Coronary artery (tissue), 2 donors: ENCODE data around the gene PMEL.
"Not testable (repeated sequence)": the region's sequence is repeated elsewhere in the genome, so short reads cannot be mapped to it uniquely, and the experiment has no call there.

Experiments used
- DNase-seq: peaks from one replicate; pipeline ENCODE4 v3.0.0-alpha.2; 2017; ENCODE audit warnings: low spot score
- H3K27ac ChIP-seq, 2 donors: fragments of 200-600 bp; sonication (generic); one replicate each; pipeline ENCODE4 v1.5.1; 2016 to 2019
- H3K4me3 ChIP-seq: fragments of 200-600 bp; sonication (generic); 2 replicates; pipeline ENCODE4 v1.5.1; 2016; ENCODE audit warnings: mild to moderate bottlenecking, moderate library complexity
- TF ChIP-seq, protein P1 (sequence below): fragments of 200-600 bp; sonication (generic); IDR thresholded peaks from one replicate; pipeline ENCODE4 v1.5.1; 2019; ENCODE audit warnings: antibody characterized with exemption

PMEL gene

DNA sequence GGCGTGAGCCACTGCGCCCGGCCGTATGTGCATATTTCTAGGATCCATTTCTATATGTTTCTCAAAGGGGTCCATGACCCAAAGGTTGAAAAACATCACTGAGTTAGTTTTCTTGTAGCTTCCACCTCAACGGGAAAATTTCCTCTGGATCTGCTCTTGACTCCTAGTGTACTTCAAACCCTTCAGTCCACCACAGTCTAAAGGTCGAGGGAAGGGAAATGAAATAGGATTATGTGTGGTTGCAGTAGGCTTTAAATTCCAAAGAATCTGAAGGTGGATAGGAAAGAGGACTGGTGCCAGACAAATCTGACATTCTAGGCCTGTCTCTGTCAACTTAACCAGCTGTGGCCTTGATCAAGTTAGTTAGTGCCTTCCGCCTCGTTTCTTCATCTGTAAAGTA, 29.5 kb upstream of the PMEL start:
- TF ChIP-seq, protein P1, sequence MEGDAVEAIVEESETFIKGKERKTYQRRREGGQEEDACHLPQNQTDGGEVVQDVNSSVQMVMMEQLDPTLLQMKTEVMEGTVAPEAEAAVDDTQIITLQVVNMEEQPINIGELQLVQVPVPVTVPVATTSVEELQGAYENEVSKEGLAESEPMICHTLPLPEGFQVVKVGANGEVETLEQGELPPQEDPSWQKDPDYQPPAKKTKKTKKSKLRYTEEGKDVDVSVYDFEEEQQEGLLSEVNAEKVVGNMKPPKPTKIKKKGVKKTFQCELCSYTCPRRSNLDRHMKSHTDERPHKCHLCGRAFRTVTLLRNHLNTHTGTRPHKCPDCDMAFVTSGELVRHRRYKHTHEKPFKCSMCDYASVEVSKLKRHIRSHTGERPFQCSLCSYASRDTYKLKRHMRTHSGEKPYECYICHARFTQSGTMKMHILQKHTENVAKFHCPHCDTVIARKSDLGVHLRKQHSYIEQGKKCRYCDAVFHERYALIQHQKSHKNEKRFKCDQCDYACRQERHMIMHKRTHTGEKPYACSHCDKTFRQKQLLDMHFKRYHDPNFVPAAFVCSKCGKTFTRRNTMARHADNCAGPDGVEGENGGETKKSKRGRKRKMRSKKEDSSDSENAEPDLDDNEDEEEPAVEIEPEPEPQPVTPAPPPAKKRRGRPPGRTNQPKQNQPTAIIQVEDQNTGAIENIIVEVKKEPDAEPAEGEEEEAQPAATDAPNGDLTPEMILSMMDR = no peak
- H3K4me3 ChIP-seq = no peak overlapping the region
- H3K27ac ChIP-seq = no peak overlapping the region
- DNase-seq = no peak

DNA sequence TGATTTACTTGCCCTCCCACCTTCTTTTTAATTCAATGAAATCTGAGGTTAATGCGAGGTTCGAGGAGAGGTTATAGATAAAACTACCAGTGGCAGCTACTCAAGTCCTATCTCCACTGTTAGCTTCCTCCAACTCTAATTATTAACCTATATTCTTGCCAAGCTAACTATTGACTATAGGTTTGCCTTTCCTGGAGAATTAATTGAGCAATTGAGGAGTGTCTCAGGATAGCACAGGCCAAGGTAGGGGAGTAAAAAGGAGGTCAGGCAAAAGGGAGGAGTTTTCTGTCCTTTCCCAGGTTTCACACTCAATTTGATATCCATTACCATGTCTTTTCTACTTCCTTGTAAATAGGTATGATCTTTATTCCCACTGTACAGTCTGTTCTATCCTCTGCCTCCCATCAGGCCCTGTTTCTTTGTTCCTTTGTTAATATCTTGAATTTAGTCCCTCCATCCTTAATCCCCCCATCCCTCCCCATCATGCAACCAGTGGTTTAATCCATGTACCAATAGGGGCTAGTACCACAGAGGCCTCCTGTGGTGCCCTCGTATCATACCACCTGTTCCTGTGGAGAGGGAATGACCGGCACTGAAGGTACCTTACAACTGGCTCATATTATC, 27.5 kb upstream of the PMEL start:
- H3K27ac ChIP-seq = no peak overlapping the region
- TF ChIP-seq, protein P1 = no peak
- no peak overlapping the region for H3K4me3 ChIP-seq
- no peak for DNase-seq

DNA sequence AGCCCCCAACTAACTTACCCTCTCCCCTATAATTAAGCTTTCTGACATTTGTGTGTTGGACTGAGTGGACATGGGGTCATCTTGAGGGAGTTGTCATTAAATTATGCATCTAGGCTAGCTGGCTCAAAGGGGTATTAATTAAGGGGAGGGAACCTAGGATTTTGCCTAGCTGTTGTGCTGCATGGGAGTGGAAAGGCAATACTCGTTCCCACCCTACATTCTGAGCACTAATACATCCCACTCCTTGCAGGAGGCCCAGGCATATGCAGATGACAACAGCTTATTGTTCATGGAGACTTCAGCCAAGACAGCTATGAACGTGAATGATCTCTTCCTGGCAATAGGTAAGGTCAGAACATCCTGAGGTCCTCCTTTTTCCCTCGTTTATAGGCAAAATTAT, 25.3 kb upstream of the PMEL start:
- Histone ChIP-seq H3K4me3 (no peak overlapping the region), H3K27ac (no peak overlapping the region)
- TF ChIP-seq, protein P1 = no peak
- DNase-seq = no peak

DNA sequence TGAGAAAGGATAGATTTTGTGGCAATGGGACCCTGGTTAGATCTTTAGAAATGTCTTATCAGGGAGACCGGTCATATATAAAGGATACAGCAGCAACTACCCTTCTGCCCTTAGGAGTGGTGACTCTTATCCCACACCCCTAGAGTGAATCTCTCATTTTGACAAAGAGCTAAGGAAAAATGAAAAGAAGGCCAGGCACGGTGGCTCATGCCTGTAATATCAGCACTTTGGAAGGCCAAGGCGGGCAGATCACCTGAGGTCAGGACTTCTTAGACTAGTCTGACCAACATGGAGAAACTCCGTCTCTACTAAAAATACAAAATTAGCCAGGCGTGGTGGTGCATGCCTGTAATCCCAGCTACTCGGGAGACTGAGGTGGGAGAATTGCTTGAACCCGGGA, 20.1 kb upstream of the PMEL start:
- DNase-seq, H3K27ac ChIP-seq: not testable (repeated sequence)

DNA sequence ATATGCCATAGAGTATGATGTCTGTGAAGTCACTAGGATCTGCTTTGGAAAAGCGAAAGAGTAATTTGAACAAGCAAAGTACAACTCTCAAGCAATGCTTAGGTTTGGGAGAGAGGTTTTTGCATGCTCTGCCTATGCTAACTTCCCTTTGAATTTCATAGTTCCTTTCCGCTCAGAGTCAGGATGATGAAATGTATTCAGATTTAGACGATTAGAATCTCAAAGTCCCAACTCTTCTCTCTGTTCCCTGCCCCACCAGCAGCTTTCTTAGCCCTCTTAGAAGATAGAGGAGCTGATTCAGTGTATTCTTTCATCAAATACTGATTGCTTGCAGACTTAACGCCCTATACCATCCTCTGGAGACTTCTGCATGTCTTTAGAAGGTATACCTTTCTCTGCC, 19.5 kb upstream of the PMEL start:
- TF ChIP-seq, protein P1 = no peak
- H3K27ac ChIP-seq = no peak overlapping the region

More for the DNA sequence above, 20.1 kb upstream of the PMEL start:
- H3K4me3 ChIP-seq = not testable (repeated sequence)

DNA sequence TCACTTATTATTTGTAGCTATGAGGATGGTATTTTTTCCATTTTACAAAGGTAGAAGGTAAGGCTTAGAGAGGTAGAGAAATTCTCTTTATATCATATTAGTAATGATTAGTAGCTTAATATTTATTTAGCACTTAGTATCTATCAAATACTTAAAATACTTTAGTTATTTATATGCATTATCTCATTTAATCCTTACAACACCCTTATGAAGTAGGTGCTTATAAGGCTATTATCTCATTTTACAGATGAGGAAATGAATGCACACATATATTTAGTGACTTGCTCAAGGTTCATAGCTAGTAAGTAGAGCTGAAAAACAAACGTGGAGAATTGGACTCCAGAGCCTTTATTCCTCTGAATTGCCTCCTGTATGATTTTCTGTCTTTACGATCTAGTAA, 19.0 kb upstream of the PMEL start:
- H3K4me3 ChIP-seq = no peak overlapping the region
- DNase-seq = no peak
- no peak overlapping the region for H3K27ac ChIP-seq
- TF ChIP-seq, protein P1 = no peak

More for the DNA sequence above, 19.5 kb upstream of the PMEL start:
- no peak for DNase-seq
- H3K4me3 ChIP-seq = no peak overlapping the region

DNA sequence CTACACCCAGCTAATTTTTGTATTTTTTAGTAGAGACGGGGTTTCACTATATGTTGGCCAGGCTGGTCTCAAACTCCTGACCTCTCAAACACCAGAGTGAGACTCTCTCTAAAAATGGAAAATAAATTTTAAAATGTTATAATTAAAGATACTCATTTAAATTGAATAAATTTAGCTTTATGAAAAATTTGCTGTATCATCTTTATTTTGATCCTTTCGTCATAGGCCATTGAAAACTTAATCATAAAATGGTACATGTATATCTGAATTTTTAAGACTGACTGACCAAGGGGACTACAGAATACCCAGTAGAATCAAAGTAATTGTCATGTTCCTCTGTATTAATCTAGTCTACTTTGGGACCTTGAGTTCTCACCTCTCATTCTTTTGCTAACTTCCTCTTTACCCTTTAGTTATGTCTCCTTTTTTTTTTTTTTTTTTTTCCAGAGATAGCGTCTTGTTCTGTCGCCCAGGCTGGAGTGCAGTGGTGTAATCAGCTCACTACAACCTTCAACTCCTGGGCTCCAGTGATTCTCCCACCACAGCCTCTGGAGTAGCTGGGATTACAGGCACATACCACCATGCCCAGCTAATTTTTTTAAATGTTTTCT, 17.5 kb upstream of the PMEL start:
- TF ChIP-seq, protein P1 = no peak
- DNase-seq = no peak

More for the DNA sequence above, 17.5 kb upstream of the PMEL start:
- no peak overlapping the region for H3K27ac ChIP-seq
- no peak overlapping the region for H3K4me3 ChIP-seq
